Right lung (tissue), 10 donors: ENCODE data around the gene RXRB. TPM values are rescaled to one million over a fixed set of nuclear protein-coding genes. Genes with fewer than 3 reads are reported as not detected.
"Not testable (repeated sequence)": the region's sequence is repeated elsewhere in the genome, so short reads cannot be mapped to it uniquely, and the experiment has no call there.

Experiments
- DNase-seq, 2 donors: peaks; one replicate each; pipeline ENCODE4 v3.0.0-alpha.2; 2013
- long read RNA-seq, 8 donors: transcript quantifications; one replicate each; lab custom pipeline, GENCODE V29; 2026
- polyA plus RNA-seq, 5 donors: library from polyadenylated mRNA; unstranded; fragments of 120-200 nt; gene quantifications; one replicate each; pipeline versions ENCODE4 v1.2.1 to v1.2.3, GENCODE V29; 2013; ENCODE audit warnings: inconsistent platforms in 1 of 5, low replicate concordance in 1 of 5; ENCODE audit not compliant: insufficient read length in 5 of 5, insufficient read depth in 1 of 5

Gene RXRB
- polyA plus RNA-seq: 10 to 100 TPM; 56.7 to 69.7 (median 61.7) TPM
- long read RNA-seq, donor 1, transcript RXRB-202 (10 exons, 2,846 nt): minor isoform, 5 of 25 reads
- long read RNA-seq, donor 1, transcript RXRB-201 (10 exons, 2,908 nt): major isoform, 6 of 25 reads
- long read RNA-seq, donor 1, partial matches to known transcripts: 12 of 25 reads
- long read RNA-seq, donor 1, other reads (novel, unspliced or antisense): 0 of 25 reads
- long read RNA-seq, donor 2, transcript RXRB-201 (10 exons, 2,908 nt): major isoform, 5 of 7 reads
- long read RNA-seq, donor 2, partial matches to known transcripts: 0 of 7 reads
- long read RNA-seq, donor 2, other reads (novel, unspliced or antisense): 0 of 7 reads
- long read RNA-seq, donor 3, partial matches to known transcripts: 37 of 47 reads
- long read RNA-seq, donor 3, other reads (novel, unspliced or antisense): 0 of 47 reads
- long read RNA-seq, donor 4, partial matches to known transcripts: 0 of 7 reads
- long read RNA-seq, donor 4, other reads (novel, unspliced or antisense): 0 of 7 reads
- long read RNA-seq, donor 5, partial matches to known transcripts: 72 of 85 reads
- long read RNA-seq, donor 5, other reads (novel, unspliced or antisense): 0 of 85 reads
- long read RNA-seq, donor 6, transcript RXRB-201 (10 exons, 2,908 nt): major isoform, 5 of 129 reads
- long read RNA-seq, donor 6, transcript RXRB-202 (10 exons, 2,846 nt): major isoform, 5 of 129 reads
- long read RNA-seq, donor 6, partial matches to known transcripts: 111 of 129 reads
- long read RNA-seq, donor 6, other reads (novel, unspliced or antisense): 0 of 129 reads
- long read RNA-seq, donor 7, transcript RXRB-202 (10 exons, 2,846 nt): major isoform, 5 of 227 reads
- long read RNA-seq, donor 7, partial matches to known transcripts: 214 of 227 reads
- long read RNA-seq, donor 7, other reads (novel, unspliced or antisense): 0 of 227 reads
- long read RNA-seq, donor 8, partial matches to known transcripts: 58 of 69 reads
- long read RNA-seq, donor 8, other reads (novel, unspliced or antisense): 6 of 69 reads

DNA sequence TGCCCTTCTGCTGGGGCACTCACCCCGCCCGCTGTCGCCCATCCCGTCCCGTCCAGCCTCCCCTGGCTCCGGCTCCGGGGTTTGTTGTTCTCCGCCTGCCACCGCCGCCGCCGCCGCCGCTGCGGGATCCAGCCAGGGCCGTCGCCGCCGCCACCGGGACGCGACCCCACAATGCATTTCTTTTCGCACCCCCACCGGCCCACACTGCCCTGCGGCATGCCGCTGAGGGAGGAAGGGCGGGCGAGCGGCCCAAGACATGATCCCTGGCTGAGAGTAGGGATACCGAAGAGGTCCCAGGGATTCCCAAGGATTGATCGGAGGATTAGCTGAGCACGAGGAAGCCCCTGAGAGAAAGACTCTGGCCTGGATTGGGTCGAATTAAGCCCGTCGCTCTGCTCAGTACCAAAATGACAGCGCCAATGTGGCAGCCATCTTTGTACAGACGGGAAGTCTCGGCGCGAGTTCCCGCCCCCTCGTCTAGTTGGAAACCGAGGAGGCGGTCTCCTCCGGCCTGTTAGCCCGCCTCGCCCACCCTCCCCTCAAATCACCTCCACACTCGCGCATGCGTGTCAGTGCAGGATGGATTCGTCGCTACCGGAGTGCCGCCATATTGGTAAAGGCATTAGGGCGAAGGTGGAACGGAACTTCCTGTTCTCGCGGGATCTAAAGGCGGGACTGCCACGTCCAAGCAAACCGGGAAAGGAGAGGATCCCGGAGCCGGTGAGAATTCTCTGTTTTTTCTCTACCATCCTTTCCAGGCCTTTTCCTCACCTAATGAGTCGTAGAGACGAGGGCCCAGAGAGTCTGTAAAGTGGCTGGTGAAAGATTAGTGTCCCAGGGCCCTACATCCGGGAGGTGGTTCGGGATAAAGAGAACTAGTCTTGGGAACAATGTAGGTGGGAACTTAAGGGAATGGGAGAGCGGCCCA is at the start of gene RXRB, which contains the start of gene SLC39A7:
Gene RXRB, minus strand, starts transcription at position 447 of the 928 bp plus-strand sequence. Its CDS starts 189 bp downstream, at position 258.
Gene SLC39A7, plus strand, starts transcription at position 649 of the 928 bp plus-strand sequence. CDS start 379 bp downstream, outside the sequence.
- peak; percentile 100 for DNase-seq

DNA sequence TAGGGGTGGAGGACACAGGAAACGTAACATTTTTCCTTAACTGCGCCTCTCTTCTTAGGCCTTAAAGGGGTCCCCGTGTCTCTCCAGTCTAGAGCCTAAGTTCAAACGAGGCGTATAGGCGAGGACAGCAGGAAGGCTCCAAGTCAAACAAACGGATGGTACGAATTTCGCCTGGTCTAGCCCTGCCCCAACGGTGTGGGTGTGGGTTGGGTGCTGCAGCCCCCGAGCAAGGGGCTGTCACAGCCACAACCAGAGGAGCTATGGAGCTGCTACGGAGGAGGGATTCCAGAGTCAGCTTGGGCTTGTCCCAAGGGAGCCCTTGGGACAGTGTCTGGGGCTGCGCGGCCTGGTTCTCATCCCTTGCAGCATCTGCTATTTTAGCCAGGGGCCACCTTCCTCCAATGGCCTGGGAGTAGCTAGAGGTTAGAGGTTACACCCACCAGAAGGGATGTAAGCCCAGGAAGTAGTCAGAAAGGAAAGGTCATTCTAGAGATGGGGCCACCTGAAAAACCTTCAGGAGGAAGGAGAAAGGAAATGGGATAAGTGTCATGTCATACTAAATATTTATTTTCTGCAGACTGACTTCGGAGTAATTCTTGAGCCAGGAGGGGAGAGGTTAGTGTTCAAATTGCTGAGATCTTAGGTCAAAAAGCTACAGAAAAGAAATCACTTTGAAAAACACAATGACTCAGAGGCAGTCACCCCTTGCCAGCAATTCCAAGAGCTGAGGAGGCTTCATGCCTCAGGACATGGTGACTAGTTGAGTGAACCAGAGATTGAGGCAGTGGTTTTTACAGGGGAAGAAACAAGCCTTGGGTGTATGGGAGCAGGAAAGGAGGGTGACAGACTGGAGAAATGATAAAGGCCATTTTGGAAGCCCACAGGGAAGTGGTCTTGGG is 49.5 kb upstream of the RXRB start:
- peak in 1 of 2 donors; percentile 3 for DNase-seq

GRCh38 chr6:33248932-33249731 is 48.7 kb upstream of the RXRB start:
- peak; percentile 94 to 96 for DNase-seq

- no peak for DNase-seq
These were observed 48.1 kb upstream of the RXRB start for GRCh38 chr6:33248643-33248931.

DNA sequence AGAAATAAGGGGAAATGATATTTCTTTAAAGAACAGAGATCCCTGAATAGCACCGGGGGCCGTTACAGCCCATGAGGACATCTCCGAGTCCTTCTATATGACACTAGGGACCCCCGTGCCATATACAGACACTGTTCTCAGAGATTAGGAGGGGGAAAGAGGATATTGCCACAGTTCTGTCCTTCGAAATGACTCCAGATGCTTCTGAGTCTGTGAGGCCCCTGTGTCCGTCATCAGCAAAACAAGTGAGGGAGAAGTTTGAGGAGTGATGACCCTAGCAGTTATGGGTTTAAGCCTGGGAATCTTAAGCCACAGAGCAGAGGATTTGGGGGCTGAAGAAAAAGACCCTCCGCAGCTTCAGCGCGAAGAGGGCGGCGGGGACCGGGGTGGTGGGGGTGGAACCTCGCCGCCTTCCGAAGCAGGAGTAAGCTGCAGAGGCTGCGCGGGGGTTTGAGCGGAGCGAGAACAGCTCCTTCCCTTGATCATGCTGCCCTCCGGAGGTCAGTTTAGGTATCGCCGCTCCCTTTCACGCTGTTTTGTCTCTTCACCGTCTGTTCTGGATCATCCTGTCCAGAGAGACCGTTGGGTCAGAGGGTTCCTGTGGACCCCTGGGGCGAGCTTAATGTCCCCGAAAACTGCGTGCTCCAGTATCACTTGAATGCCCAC is 47.6 kb upstream of the RXRB start:
- peak; percentile 80 to 86 for DNase-seq

DNA sequence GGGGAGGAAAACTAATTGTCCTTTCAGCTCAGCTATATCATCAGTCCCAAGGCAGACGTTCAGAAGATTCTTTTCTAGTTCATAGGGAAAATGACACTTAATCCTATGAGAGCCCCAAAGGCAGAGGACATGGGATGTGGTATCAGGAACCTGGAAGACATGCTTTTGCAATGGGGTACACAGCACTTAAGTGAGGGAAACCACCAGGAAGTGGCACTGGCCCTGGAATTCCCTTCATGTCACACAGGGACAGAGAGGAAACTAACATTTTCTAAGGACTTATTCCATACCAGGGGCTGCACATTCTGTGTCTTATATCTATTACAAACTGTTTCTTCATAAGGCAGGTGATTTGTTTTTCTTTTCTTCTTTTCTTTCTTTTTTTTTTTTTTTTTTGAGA is 43.0 kb upstream of the RXRB start:
- DNase-seq: no peak

DNA sequence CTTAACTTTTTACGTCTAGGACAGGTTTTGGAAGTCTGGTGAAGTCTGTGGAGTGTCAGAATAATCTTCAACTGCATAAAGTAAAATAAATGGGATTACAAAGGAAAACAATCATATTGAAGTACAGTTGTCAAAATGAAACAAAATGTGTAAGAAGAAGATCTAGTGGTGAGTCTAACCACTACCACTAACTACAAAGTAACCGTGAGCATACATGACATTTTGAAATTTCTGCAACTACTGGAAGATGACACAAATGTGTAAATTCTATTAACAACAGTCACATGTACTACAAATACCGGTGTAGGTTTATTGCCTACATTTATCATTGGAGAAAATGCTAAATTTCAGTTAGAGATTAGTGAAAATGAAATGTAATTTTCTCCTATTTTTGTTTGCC is 41.5 kb upstream of the RXRB start:
- DNase-seq: no peak

DNA sequence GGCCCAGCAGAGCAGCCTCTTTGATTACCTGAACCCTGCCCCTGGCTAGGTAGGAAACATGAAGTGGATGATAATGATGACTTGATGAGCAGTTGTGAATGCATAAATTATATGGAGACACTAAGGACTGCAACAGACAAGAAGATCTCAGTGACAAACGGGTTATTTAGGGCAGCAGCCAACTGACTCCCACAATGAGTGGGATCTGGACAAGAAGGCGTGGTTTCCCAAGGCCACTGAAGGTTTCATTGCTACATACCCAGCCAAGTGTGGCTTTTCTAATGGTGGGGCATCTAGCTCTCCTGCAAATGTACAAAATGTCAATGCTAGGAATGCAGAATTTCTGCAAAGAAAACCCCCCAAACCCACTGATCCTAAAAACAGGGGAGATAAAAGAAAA is 37.3 kb upstream of the RXRB start:
- DNase-seq: no peak

DNA sequence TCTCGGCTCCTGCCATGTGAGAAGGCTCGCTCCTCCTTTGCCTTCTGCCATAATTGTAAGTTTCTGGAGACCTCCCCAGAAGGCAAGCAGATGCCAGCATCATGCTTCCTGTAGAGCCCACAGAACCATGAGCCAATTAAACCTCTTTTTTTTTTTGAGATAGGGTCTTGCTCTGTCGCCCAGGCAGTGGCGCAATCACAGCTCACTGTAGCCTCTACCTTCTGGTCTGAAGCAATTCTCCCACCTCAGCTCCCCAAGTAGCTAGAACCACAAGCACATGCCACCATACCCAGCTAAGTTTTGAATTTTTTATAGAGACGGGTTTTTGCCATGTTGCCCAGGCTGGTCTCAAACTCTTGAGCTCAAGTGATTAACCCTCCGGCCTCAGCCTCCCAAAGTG is 36.4 kb upstream of the RXRB start:
- DNase-seq: no peak

DNA sequence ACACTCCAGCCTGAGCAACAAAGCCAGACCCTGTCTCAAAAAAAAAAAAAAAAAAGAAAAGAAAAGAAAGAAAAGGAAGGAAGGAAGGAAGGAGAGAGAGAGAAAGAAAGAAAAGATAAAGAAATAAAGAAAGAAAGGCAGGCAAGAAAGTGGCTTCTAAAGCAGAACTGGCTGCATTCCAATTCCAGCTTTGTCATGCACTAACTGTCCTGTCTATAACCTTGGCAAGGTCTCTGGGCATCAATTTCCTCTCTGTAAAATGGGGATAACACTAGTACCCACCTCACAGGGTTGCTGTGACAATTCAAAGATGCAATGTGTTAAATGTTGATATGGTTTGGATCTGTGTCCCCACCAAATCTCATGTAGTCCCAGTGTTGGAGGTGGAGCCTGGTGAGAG is 35.9 kb upstream of the RXRB start:
- no peak for DNase-seq

- DNase-seq: peak in 1 of 2 donors; percentile 19
These were observed 34.8 kb upstream of the RXRB start for GRCh38 chr6:33235221-33235634.

- not testable (repeated sequence) for DNase-seq
These were observed 26.1 kb upstream of the RXRB start for GRCh38 chr6:33226503-33227120.

DNA sequence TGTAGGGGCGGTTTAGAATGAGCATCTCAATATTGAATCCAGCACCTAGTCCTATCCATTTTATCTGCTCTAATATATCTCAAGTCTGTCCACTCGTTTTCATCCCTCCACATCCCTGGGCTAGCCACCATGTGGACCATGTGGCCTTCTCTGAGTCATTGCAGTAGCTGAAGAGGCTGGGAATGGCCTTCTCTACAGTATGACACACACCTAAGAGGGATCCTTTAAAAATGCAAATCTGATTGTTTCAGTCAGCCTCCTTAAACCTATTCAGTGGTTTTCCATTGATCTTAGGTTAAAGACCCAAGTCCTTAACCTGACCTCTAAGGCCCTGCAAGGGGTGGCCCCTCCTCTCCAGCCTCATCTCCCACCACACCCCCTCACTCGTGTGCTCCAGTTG is 17.2 kb upstream of the RXRB start:
- no peak for DNase-seq

GRCh38 chr6:33217246-33217645 is 16.8 kb upstream of the RXRB start:
- DNase-seq: no peak

DNA sequence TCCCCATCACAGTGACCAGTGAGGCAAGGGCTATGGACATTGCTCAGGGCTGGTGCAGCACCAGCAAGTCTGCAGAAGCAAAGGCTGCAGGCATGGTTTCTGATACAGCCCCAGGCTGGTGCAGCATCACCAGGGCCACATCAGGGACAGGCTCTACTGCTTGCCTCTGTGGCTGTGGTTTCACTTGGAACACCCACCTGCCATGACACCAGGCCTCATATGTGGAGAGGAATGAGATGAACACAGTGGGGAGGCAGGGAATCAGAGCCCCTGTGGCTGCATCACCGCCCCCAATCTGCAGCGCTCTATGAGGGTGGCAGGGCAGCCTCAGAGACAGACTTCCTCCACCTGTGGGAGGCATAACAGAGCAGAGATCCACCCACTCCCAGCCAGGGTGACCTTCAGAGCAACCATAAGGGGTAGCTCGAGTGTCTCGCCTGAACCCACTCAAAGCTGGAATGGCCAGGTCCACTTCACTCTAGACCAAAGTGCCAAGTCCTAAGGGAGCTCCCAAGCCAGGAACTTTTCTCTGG is 15.7 kb upstream of the RXRB start:
- DNase-seq: no peak

DNA sequence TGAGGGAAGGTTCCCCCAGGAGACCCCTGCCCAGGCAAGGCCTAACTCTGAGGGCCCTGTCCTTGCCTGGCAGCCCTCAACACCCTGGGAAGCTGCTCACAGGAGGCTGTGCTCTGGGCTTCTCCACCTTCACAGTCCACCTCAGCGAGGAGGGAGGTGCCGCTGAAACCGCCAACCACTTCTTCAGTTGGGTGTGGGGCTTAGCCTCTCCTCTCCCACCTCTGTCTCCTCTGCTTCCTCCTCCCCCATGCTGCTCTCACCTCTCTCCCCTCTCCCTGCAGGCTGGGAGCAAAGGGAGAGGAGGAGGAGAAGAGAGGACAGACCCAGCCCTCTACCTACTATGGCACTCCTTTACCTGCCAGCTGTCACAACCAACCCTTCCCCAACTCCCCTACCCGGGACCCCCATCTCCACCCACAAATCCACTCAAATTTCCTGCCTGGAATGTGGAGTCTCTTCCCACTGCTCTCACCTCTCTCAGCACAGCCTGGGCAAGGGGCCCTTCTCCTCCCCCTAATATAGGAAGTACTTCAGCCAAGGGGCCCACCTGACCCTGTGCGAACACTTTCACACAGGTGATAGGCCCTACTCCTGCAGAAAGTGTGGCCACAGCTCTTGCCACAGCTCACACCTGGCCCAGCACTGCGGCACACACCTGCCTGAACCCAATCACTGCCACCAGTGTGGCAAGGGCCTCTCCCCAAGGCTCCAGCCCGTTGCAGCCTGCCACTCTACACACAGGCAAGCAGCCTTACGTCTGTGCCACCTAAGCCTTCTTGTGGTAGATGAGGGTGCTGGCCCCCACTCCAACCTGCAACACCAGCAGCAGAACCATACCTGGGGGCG is 15.0 kb upstream of the RXRB start:
- DNase-seq: peak in 1 of 2 donors; percentile 28

GRCh38 chr6:33213989-33214335 is 13.5 kb upstream of the RXRB start:
- no peak for DNase-seq
